GM19193 (cell line): ENCODE data around the gene MYO1E.

Experiments used
- POLR2A ChIP-seq: IDR thresholded peaks from 4 replicates; pipeline ENCODE4 v1.6.1; 2011; ENCODE audit not compliant: insufficient read depth, insufficient read length; ENCODE audit errors: extremely low read depth

MYO1E gene

DNA sequence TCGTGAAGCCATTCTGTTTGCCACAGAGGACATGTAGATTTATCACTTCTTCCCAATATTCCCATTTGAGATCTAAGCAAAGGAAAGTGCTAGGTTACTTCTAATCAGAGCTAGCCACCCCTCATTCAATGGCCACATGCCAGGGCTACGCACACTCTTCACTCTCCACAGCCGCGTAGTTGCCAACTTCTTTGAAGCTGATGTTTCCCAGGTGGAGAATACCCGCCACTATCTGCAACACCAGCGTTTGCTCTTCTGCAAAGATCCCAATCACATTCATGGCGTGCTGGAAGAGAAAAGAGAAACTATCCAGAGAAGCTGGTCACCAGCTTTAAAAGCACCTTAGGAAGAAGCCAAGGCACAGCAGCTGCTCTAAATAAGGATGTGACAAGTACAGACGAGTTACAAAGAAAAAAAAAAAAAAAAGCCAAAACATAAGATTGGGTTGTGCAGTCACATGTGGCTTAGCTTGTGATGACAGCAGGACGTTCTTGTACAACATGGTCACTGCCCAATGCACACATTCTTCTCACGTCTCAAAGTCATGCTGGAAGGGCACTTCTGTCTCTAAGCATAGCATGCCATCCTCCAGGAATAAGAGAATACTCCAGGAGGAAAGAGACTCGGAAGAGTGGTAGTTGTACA, 149.6 kb downstream of the MYO1E start:
- TF ChIP-seq POLR2A: no peak

- TF ChIP-seq POLR2A: no peak
Observed at GRCh38 chr15:59221511-59222505, 150.9 kb downstream of the MYO1E start.

DNA sequence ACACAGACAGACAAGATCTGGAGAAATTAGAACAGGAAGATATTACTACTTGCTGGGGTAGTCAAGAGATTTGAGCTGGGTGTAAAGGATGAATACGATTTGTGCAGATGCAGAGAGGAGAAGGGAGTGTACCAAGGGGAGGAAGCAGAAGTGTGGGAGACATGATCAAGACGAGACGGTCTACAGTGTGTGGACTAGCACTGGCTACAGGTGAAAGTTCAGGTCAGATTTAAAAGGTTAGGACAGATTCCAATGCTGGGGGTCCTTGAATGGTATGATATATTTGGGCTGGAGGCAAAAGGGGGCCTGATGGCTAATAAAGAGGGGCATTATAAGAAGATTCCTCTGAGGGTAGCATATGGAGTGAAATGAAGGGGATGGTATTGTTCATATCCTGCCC, 154.0 kb downstream of the MYO1E start:
- TF ChIP-seq POLR2A: no peak

DNA sequence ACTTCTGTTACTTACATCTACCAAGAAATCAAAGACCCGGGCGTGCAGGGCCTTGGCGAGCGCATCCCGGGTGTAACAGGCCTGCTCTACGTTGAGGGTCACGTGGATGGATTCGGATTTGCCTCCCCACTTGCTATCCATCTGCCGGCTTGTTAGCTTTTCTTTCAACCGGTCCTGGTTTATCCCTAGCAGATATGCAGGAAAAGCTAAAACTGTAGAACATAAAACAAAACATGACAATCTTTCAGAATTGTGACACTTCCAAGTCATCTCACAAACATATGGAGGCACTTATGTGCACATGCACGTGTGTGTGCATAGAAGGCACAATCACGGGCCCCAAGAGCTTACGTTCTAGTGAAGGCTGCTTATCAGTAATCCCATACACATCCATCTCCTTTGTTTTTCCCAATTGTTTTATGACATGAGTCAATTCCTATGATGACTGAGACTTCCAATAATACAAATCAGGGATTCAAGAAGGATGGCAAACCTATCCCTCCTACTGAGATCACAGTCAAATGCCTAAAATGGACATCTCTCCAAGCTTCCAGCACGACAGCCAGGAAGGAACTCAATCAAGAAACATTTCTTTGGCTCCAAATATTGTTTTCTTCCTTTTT, 154.7 kb downstream of the MYO1E start:
- TF ChIP-seq POLR2A: no peak

GRCh38 chr15:59216911-59217310, 155.8 kb downstream of the MYO1E start:
- TF ChIP-seq POLR2A: no peak

DNA sequence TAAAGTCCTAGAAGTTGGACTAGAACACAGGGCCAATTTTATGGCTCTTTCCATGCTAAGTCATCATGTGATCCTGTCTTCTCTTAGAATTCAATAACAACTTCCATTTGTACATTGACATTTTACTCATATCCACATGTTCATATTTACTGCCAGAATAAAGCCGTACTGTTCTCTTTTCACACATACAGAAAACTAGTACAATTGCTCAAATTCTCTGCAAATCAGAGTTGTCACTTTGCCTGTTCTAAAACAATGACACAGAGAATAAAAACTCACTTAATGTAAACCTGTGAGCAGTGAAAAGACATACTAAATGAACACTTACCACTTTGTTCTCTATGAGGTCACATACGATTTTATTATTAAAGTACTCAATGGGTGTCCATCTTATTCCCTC, 162.5 kb downstream of the MYO1E start:
- TF ChIP-seq POLR2A: no peak

- TF ChIP-seq POLR2A: no peak
Observed at GRCh38 chr15:59208613-59209249, 163.9 kb downstream of the MYO1E start.

DNA sequence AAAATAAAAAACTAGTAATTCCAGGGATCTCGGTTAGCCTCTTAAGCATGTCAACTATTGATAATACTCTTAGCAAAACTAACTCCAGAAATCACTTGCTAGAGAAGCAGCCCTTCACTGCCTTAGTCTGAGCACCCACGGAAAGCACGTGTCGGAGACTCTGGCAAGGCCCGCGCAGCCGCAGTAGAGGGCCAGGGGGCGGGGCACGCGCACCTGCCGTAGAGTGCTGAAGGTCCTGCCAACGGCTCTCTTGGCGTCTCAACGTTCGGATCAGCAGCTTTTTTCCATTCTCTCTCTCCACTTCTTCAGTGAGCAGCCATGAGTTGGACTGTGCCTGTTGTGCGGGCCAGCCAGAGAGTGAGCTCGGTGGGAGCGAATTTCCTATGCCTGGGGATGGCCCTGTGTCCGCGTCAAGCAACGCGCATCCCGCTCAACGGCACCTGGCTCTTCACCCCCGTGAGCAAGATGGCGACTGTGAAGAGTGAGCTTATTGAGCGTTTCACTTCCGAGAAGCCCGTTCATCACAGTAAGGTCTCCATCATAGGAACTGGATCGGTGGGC, 166.0 kb downstream of the MYO1E start, which contains the start of gene LDHAL6B:
Gene LDHAL6B, plus strand, starts transcription at position 221 of the 561 bp plus-strand sequence. Its CDS starts 98 bp downstream, at position 319.
- no peak for TF ChIP-seq POLR2A

- no peak for TF ChIP-seq POLR2A
Observed at GRCh38 chr15:59205839-59206622, 166.6 kb downstream of the MYO1E start.

- no peak for TF ChIP-seq POLR2A
Observed at GRCh38 chr15:59203657-59204056, 169.0 kb downstream of the MYO1E start.

DNA sequence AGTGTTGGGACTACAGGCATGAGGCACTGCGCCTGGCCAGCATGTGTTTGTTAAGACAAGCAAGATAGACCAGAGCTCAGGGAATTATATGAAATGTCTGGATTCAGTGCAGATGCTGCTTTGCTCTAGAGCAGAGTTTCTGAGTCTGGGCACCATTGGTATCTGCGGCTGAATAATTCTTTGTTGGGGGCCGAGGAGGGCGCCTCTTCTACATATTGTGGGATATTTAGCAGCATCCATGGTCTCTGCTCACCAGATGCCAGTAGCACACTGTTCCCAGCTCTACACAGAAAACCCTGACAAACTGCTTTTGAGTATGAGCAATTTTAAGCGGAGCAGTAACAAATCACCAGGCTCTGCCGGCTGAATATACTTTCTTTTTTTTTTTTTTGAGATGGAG, 169.7 kb downstream of the MYO1E start:
- TF ChIP-seq POLR2A: no peak

- no peak for TF ChIP-seq POLR2A
Observed at GRCh38 chr15:59200560-59200959, 172.1 kb downstream of the MYO1E start.

- no peak for TF ChIP-seq POLR2A
Observed at GRCh38 chr15:59199626-59200465, 172.8 kb downstream of the MYO1E start.
